ENCODE measurements around the gene CCL28. TPM values are rescaled to one million over a fixed set of nuclear protein-coding genes. Genes with fewer than 3 reads are reported as not detected.

The CCL28 gene
- total and polyA plus RNA-seq, 2 of the 13 experiments (the other 11 are each of a cell fraction or from before 2014, with no cell fraction given), result 0.03 TPM; not detected in 1

DNA sequence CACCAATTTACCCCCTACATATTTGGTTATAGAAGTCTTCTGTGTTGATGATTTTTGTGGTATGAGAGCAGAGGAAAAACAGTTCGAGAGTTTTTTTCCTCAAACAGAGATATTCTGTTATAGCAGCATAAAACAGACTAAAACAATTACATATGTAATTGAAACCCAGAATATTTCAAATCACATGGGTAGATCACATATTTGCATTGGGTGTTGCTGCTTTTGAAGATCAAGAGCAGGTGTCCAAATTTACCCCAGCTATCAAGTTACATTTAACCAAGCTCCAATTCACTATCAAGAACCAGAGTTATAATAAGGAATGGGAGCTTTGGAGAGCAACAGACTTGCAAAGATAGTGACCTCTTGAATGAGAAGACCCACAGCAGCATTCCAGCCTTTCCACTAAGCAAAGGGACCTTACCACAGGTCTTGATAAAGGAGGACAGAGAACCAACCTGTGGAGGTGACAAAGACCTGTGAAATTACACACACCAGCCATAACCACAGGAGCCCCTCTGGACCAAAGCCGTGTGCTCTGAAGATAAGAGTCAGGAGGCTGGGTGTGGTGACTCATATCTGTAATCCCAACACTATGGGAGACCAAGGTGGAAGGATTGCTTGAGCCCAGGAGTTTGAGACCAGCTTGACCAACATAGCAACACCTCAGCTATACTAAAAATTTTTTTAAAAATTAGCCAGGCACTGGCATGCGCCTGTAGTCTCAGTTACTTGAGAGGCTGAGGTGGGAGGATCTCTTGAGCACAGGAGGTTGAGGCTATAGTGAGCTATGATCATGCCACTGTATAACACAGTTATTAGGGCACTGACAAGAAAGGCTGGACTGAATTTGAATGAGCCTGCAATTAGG, 4.0 kb upstream of the CCL28 start:
- Histone ChIP-seq H3K9me3 (ENCODE audit: low read length) (no peaks in the 10 kb centered on the region), H3K4me3 (replicated peaks in 1 of 3; ENCODE audit: insufficient read depth in 1 of 3, low read depth in 2 of 3, low read length in 3 of 3) (no peak overlapping the region), H3K4me2 (ENCODE audit: low read depth, low read length) (no peak overlapping the region), H3K79me2 (ENCODE audit: insufficient read depth, low read length) (no peaks in the 10 kb centered on the region), H3K27ac (ENCODE audit: extremely low read length, insufficient read depth, low read length) (no peak overlapping the region), H3K4me1 (ENCODE audit: insufficient read depth, low read length) (peaks cover 32% of the 10 kb centered on the region), H3K36me3 (replicated peaks in 1 of 2; ENCODE audit: control insufficient read depth in 1 of 2, insufficient read depth in 2 of 2, low read length in 2 of 2) (no peaks in the 10 kb centered on the region), H3K27me3 (ENCODE audit: control insufficient read depth in 1 of 2, insufficient read depth in 2 of 2, low read length in 2 of 2) (no peaks in the 10 kb centered on the region; a peak in 2 of 5 replicates), H4K20me1 (ENCODE audit: insufficient read depth, low read length) (no peaks in the 10 kb centered on the region), H2AFZ (ENCODE audit: low read length) (no peak overlapping the region), H3K9ac (ENCODE audit: insufficient read depth, low read depth, low read length) (no peak overlapping the region)
- ATAC-seq, result peak; percentile 46
- ChIA-PET POLR2A (interaction anchor here (0.9 kb wide), 1 partner anchor 13 kb away, joined by 3 read pairs; no protein-coding TSS in a partner anchor), CTCF (ENCODE audit: low intra/inter-chr PET ratio, low total read pairs) (no interaction called here)
- TF ChIP-seq FOSL2 (CRISPR knock-in tag; IDR thresholded peaks at IDR 0.05) (peak; percentile 53), MXD4 (CRISPR knock-in tag; IDR thresholded peaks at IDR 0.05) (no peak)
- in situ Hi-C loops (cut with HindIII; ENCODE audit: extremely low pct_ligation_motif_present, low pct_unique_long_range_greater_than_20kb) (no loop called here), intact Hi-C loops (cut with micrococcal nuclease; ENCODE audit: unreplicated experiment) (no loop called here)
- WGBS (ENCODE audit: low lambda C conversion rate), result 44% methylated on average over 2 of the region's 3 CpGs
- FAIRE-seq, result no peak
- no peak for DNase-seq (ENCODE audit: low spot score)
- BruUV-seq (replicated peaks), result no TSS peak

DNA sequence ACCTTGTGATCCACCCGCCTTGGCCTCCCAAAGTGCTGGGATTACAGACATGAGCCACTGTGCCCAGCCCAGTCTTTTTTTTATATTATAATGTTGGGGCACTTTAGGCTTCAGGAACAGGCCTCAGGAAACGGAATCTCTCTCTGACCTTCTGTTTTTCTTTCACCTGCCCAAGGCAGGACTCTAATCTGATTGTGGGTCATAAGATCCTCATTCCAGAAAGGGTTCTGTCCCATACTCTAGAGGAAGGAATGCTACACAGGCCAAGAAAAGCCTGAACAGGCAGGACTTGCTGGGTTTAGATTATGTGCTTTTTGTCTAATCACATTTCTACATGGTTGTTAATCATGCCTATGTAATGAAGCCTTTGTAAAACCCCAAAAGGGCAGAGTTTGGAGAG, 1.8 kb upstream of the CCL28 start:
- no TSS peak for BruUV-seq (replicated peaks)
- H3K27ac ChIP-seq (ENCODE audit: extremely low read length, insufficient read depth, low read length), result no peak overlapping the region
- H3K27me3 ChIP-seq (ENCODE audit: control insufficient read depth in 1 of 2, insufficient read depth in 2 of 2, low read length in 2 of 2), result no peaks in the 10 kb centered on the region; a peak in 2 of 5 replicates
- peaks cover 25% of the 10 kb centered on the region for H3K4me1 ChIP-seq (ENCODE audit: insufficient read depth, low read length)
- H3K9ac ChIP-seq (ENCODE audit: insufficient read depth, low read depth, low read length), result no peak overlapping the region
- H2AFZ ChIP-seq (ENCODE audit: low read length), result no peak overlapping the region
- intact Hi-C loops (cut with micrococcal nuclease; ENCODE audit: unreplicated experiment) (no loop called here), in situ Hi-C loops (cut with HindIII; ENCODE audit: extremely low pct_ligation_motif_present, low pct_unique_long_range_greater_than_20kb) (no loop called here)
- no peaks in the 10 kb centered on the region for H3K9me3 ChIP-seq (ENCODE audit: low read length)
- no peak overlapping the region for H3K4me3 ChIP-seq (replicated peaks in 1 of 3; ENCODE audit: insufficient read depth in 1 of 3, low read depth in 2 of 3, low read length in 3 of 3)
- H3K36me3 ChIP-seq (replicated peaks in 1 of 2; ENCODE audit: control insufficient read depth in 1 of 2, insufficient read depth in 2 of 2, low read length in 2 of 2), result no peaks in the 10 kb centered on the region
- TF ChIP-seq TEAD3 (CRISPR knock-in tag; optimal IDR thresholded peaks at IDR 0.05; ENCODE audit: borderline replicate concordance) (peak; percentile 12), NFRKB (IDR thresholded peaks at IDR 0.05) (no peak)
- ChIA-PET POLR2A (no interaction called here), CTCF (ENCODE audit: low intra/inter-chr PET ratio, low total read pairs) (no interaction called here)
- H3K4me2 ChIP-seq (ENCODE audit: low read depth, low read length), result no peak overlapping the region
- WGBS (ENCODE audit: low lambda C conversion rate), result 25% methylated on average over 2 of the region's 2 CpGs
- ATAC-seq (no peak), FAIRE-seq (no peak), DNase-seq (ENCODE audit: low spot score) (no peak)
- no peaks in the 10 kb centered on the region for H3K79me2 ChIP-seq (ENCODE audit: insufficient read depth, low read length)
- no peaks in the 10 kb centered on the region for H4K20me1 ChIP-seq (ENCODE audit: insufficient read depth, low read length)

Measured in HepG2 (cell line).